NT2/D1 (cell line): ENCODE data around the gene PCED1B.

Source experiments
- DNase-seq: peaks from one replicate; pipeline ENCODE4 v3.0.0-alpha.2; 2011; ENCODE audit warnings: low read depth, low spot score
- H3K27me3 ChIP-seq: 2 replicates; pipeline ENCODE4 v1.6.0; 2011; ENCODE audit warnings: mild to moderate bottlenecking; ENCODE audit not compliant: insufficient read length, insufficient read depth
- H3K36me3 ChIP-seq: 2 replicates; pipeline ENCODE4 v1.6.1; 2011; ENCODE audit warnings: mild to moderate bottlenecking, low read length, mixed read lengths; ENCODE audit not compliant: insufficient read depth, insufficient read length
- H3K4me1 ChIP-seq: 2 replicates; pipeline ENCODE4 v1.5.1; 2011; ENCODE audit not compliant: insufficient read depth, insufficient read length
- H3K4me3 ChIP-seq: 2 replicates; pipeline ENCODE4 v1.5.1; 2011; ENCODE audit warnings: low read depth; ENCODE audit not compliant: insufficient read length
- H3K9ac ChIP-seq: 2 replicates; pipeline ENCODE4 v1.6.0; 2011; ENCODE audit warnings: low read depth; ENCODE audit not compliant: insufficient read length
- H3K9me3 ChIP-seq: 2 replicates; pipeline ENCODE4 v1.5.1; 2011; ENCODE audit warnings: mild to moderate bottlenecking, low read length; ENCODE audit not compliant: insufficient read depth
- SUZ12 ChIP-seq: IDR thresholded peaks from 2 replicates; pipeline ENCODE4 v1.6.1; 2011; ENCODE audit not compliant: insufficient read length, insufficient read depth; ENCODE audit errors: extremely low read depth
- YY1 ChIP-seq: IDR thresholded peaks from 2 replicates; pipeline ENCODE4 v1.6.1; 2011; ENCODE audit not compliant: insufficient read length, insufficient read depth
- ZNF274 ChIP-seq: IDR thresholded peaks from 2 replicates; pipeline ENCODE4 v1.6.1; 2011; ENCODE audit warnings: mild to moderate bottlenecking, low read depth, low read length

Gene PCED1B

DNA sequence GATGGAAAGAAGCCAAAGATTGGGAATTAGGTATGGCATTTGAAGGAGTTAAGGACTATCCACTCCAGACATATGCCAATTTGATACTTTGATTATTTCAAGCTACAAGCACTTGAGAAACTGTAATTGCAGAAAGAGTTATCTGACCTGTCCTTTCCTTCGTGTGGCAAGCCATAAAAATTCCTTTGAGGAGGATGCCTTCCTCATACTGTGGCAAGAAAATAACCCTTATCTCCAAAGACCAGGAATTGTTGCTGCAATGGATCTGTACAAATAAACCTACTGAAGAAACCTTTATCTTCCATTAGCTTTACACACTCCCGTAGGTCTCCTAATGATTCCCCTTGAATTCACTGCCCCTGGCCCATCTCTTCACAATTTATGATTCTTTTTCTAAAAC is 165.4 kb downstream of the PCED1B start:
- no peaks in the 10 kb centered on the region for H3K4me1 ChIP-seq
- no peak for TF ChIP-seq ZNF274
- TF ChIP-seq SUZ12, result no peak
- TF ChIP-seq YY1, result no peak
- H3K9ac ChIP-seq, result no peak overlapping the region
- H3K4me3 ChIP-seq, result no peak overlapping the region
- DNase-seq, result no peak
- no peaks in the 10 kb centered on the region for H3K9me3 ChIP-seq
- H3K36me3 ChIP-seq, result no peaks in the 10 kb centered on the region
- no peaks in the 10 kb centered on the region for H3K27me3 ChIP-seq

DNA sequence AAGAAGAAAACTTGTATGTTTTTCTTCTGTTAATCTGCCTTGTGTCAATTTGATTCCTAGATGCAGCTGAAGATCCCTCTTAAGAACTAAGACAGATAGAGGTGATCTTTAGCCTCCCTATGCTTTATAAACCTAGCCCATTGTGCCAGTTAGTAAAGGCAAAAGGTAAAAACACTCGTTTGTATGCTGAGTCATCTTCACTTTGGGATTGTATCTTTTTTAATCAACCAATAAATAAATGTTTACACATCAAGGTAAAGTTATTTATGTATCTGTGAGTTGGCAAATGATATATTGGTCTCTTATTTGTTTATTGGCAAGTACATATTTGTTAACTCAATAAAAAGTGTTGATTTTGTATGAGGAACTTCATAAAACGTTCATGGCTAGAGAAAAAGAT is 166.2 kb downstream of the PCED1B start:
- H3K9ac ChIP-seq, result no peak overlapping the region
- H3K27me3 ChIP-seq, result no peaks in the 10 kb centered on the region

DNA sequence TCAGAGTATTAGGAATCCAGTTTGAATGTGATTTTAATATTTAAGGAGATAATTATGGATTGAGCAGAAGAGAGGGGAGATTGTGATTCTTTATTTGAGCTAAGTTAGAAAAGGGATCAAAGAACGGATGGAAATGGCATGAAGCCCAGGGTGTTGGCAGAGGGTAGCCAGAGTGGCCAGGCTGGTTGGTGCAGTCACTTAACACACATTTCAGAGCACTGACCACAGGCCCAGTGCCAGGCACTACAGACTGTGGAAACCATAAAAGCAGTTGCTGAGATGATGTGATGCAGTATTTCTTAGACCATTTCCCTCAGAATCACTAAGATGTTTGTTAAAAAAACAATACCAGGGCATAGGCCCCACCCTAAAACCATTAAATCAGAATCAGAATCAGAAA is 168.0 kb downstream of the PCED1B start:
- no peak for DNase-seq
- Histone ChIP-seq H3K27me3 (no peaks in the 10 kb centered on the region), H3K9ac (no peak overlapping the region), H3K36me3 (no peaks in the 10 kb centered on the region), H3K4me1 (no peaks in the 10 kb centered on the region), H3K4me3 (no peak overlapping the region), H3K9me3 (peaks cover 7% of the 10 kb centered on the region; the same call in 1 of the 2 replicates)
- TF ChIP-seq ZNF274, result no peak
- no peak for TF ChIP-seq YY1
- TF ChIP-seq SUZ12, result no peak

More for the DNA sequence above, 166.2 kb downstream of the PCED1B start:
- Histone ChIP-seq H3K9me3 (no peaks in the 10 kb centered on the region), H3K4me1 (no peaks in the 10 kb centered on the region), H3K4me3 (no peak overlapping the region), H3K36me3 (no peaks in the 10 kb centered on the region)
- TF ChIP-seq ZNF274 (no peak), YY1 (no peak), SUZ12 (no peak)
- DNase-seq, result no peak

DNA sequence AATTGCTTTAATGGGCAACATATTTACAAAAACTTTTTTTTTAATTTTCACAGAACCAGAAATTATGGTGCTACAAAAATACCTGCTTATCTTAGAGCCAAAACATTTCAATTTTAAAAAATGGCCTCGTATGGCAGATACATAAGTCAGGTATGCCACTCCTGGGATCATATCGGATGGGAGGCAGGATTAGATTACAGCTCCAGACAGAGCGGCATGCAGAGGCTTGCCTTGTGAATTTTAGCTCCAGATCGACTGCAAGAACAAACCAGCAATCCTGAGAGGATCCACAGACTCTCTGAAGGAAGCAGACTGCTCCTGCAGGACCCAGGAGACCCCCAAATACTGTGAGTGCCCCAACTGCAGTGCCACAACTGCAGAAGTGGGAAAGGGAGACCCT is 169.7 kb downstream of the PCED1B start:
- no peaks in the 10 kb centered on the region for H3K4me1 ChIP-seq
- peaks cover 7% of the 10 kb centered on the region; the same call in 1 of the 2 replicates for H3K9me3 ChIP-seq
- no peaks in the 10 kb centered on the region for H3K27me3 ChIP-seq
- no peak for DNase-seq
- TF ChIP-seq YY1 (no peak), SUZ12 (no peak), ZNF274 (no peak)
- H3K9ac ChIP-seq, result peak overlapping the region; percentile 32
- H3K36me3 ChIP-seq, result no peaks in the 10 kb centered on the region
- H3K4me3 ChIP-seq, result no peak overlapping the region

DNA sequence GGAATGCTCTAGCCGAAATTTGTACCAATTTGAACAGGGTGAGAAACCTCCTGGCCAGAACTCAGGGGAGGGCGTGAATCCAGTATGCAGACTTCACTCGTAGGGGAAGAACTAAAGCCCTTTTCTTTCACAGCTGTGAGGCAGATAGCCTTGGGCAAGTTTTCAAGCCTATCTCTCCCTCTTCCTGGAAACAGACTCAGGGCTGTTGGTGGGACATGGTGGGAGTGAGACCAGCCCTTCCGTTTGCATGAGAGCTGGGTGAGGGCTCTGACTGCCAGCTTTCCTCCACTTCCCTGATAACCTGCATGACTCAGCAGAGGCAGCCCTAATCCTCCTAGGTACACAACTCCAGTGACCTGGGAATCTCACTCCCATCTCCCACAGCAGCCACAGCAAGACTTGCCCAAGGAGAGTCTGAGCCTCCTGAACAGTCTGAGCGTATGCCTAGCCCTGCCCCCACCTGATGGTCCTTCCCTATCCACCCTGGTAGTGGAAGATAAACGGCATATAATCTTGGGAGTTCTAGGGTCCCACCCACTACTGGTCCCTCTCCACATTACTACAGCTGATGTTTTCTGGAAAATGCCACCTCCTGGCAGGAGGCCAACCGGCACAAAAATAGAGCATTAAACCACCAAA is 170.4 kb downstream of the PCED1B start:
- H3K9me3 ChIP-seq, result peaks cover 7% of the 10 kb centered on the region; the same call in 1 of the 2 replicates
- peak overlapping the region; percentile 32 for H3K9ac ChIP-seq
- H3K4me1 ChIP-seq, result no peaks in the 10 kb centered on the region
- no peaks in the 10 kb centered on the region for H3K27me3 ChIP-seq
- no peak for TF ChIP-seq ZNF274
- H3K4me3 ChIP-seq, result no peak overlapping the region
- DNase-seq, result no peak
- no peaks in the 10 kb centered on the region for H3K36me3 ChIP-seq

DNA sequence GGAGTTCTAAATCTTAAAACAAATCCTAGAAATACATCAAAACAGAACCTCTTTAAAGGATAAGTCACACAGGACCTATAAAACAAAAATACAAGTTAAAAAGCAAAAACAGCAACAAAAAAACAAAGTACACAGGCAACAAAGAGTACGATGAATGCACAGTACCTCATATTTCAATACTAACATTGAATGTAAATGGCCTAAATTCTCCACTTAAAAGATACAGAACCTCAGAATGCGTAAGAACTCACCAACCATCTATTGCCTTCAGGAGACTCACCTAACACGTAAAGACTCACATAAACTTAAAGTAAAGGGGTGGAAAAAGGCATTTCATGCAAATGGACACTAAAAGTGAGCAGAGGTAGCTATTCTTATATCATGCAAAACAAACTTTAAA is 172.5 kb downstream of the PCED1B start:
- H3K4me3 ChIP-seq, result no peak overlapping the region
- H3K4me1 ChIP-seq, result no peaks in the 10 kb centered on the region
- H3K27me3 ChIP-seq, result no peaks in the 10 kb centered on the region
- H3K9ac ChIP-seq, result no peak overlapping the region
- peaks cover 7% of the 10 kb centered on the region; the same call in 1 of the 2 replicates for H3K9me3 ChIP-seq
- DNase-seq, result no peak
- H3K36me3 ChIP-seq, result no peaks in the 10 kb centered on the region
- TF ChIP-seq SUZ12, result no peak
- no peak for TF ChIP-seq ZNF274
- no peak for TF ChIP-seq YY1

DNA sequence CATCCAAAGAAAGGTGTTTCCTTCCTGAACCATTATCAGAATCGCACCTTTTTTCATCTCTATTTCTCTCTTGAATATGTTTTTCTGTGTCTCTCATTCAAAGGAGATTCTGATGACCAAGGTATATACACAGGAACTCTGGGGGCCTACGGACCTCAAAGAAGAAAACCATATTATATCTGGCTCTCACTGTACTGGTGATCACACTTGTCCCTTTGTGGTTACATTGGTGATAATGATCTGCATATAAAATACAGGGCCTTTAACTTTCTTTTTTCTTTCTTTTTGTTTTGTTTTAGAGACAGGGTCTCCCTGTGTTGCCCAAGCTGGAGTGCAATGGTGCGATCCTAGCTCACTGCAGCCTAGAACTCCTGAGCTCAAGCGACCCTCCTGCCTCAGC is 185.5 kb downstream of the PCED1B start:
- Histone ChIP-seq H3K27me3 (no peaks in the 10 kb centered on the region), H3K4me3 (no peak overlapping the region), H3K9ac (no peak overlapping the region), H3K9me3 (no peaks in the 10 kb centered on the region; the same call in 1 of the 2 replicates), H3K4me1 (no peaks in the 10 kb centered on the region), H3K36me3 (no peaks in the 10 kb centered on the region)
- TF ChIP-seq ZNF274 (no peak), SUZ12 (no peak), YY1 (no peak)
- no peak for DNase-seq
